Kidney epithelial cell (primary cell): ENCODE results near the gene RBM17. TPM values are rescaled to one million over a fixed set of nuclear protein-coding genes. Genes with fewer than 3 reads are reported as not detected.

Source experiments
- DNase-seq: peaks from one replicate; pipeline ENCODE4 v3.0.0-alpha.2; 2010; ENCODE audit warnings: low read depth
- H3K27me3 ChIP-seq: 2 replicates; pipeline ENCODE4 v1.6.0; 2011; ENCODE audit warnings: low read length; ENCODE audit not compliant: control insufficient read depth, insufficient read depth
- H3K36me3 ChIP-seq: 2 replicates; pipeline ENCODE4 v1.5.1; 2011; ENCODE audit warnings: low read length; ENCODE audit not compliant: control insufficient read depth, insufficient read depth
- H3K4me3 ChIP-seq: 2 replicates; pipeline ENCODE4 v1.5.1; 2011; ENCODE audit warnings: low read depth, mild to moderate bottlenecking, control low read depth, low read length
- total RNA-seq: library from RNA; depleted of rRNA; stranded (reverse); fragments of >200 nt; gene quantifications from 2 replicates; pipeline ENCODE4 v1.2.3, GENCODE V29; 2015
- TF ChIP-seq, protein P1 (sequence below): IDR thresholded peaks from 2 replicates; pipeline ENCODE4 v1.5.1; 2011; ENCODE audit warnings: mild to moderate bottlenecking, moderate library complexity, low read length, control low read depth, inconsistent platforms; ENCODE audit not compliant: insufficient read depth, poor library complexity, severe bottlenecking

The RBM17 gene
- total RNA-seq, 1 donor from 2014 or later = 37.8 TPM

DNA sequence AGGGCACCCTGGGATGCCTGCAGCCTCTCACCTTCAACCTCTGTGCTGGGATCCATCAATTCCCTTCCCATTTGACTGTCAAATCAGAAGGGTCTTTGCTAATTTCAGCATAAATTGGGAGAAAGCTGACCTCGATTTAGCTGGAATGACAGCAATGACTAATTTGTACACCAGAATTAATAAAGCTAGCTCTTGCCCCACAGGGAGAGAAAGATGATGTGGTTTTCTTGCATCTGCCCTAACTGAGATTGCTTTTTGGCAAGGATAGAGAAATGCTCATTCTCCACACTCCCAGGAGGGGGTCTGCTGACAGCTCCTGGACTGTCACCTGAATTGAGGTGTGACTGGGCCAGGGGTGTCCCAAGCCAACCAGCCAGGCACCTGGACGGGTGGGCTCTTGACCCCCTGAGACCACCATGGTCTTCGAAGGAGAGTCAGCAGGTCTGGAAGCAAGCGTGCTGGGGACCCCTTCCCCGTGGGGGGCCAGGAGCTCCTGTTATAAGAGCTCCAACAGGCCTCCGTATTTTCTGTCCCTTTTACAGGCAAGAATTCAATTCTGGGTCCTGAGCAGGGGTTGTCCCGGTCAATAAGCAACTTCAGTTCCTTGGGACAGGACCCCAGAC lies 42.1 kb downstream of the RBM17 start:
- H3K4me3 ChIP-seq = no peak overlapping the region
- H3K36me3 ChIP-seq = no peaks in the 10 kb centered on the region
- TF ChIP-seq, protein P1, sequence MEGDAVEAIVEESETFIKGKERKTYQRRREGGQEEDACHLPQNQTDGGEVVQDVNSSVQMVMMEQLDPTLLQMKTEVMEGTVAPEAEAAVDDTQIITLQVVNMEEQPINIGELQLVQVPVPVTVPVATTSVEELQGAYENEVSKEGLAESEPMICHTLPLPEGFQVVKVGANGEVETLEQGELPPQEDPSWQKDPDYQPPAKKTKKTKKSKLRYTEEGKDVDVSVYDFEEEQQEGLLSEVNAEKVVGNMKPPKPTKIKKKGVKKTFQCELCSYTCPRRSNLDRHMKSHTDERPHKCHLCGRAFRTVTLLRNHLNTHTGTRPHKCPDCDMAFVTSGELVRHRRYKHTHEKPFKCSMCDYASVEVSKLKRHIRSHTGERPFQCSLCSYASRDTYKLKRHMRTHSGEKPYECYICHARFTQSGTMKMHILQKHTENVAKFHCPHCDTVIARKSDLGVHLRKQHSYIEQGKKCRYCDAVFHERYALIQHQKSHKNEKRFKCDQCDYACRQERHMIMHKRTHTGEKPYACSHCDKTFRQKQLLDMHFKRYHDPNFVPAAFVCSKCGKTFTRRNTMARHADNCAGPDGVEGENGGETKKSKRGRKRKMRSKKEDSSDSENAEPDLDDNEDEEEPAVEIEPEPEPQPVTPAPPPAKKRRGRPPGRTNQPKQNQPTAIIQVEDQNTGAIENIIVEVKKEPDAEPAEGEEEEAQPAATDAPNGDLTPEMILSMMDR = no peak
- DNase-seq = no peak
- no peaks in the 10 kb centered on the region for H3K27me3 ChIP-seq

DNA sequence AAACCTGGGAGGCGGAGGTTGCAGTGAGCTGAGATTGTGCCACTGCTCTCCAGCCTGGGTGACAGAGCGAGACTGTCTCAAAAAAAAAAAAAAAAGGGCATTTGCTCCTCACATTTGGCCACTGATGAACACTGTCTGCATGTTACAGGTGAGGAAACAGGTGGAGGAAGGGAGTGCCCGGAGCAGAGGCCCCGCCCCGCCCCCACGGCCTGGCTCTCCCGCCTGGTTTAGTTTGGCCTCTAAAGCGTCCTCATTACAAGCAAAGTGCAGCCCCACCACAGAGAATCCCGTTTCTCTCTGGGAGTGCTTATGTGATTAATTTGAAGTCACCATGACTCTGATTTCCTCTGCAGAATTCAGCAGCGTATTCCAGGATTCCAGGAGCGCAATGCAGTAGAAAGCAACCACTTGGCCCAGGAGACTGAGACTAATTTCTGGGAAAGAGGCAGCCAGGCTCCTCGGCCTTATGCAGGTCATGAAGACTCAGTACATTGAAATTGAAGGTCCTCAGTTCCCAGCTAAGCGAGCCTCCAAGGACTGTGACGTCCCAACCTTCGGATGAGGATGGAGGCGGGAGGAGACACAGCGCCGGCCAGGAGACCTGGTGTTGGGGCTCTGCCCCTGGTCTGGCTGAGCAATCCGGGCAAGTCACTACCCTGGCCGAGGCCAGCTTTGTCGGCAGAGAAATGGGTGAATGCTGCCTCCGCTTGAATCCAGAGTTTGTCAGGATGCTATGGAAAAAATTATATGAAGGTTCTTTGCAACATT lies 44.7 kb downstream of the RBM17 start:
- TF ChIP-seq, protein P1 = no peak
- Histone ChIP-seq H3K36me3 (no peaks in the 10 kb centered on the region), H3K27me3 (no peaks in the 10 kb centered on the region), H3K4me3 (no peak overlapping the region)
- DNase-seq = no peak

DNA sequence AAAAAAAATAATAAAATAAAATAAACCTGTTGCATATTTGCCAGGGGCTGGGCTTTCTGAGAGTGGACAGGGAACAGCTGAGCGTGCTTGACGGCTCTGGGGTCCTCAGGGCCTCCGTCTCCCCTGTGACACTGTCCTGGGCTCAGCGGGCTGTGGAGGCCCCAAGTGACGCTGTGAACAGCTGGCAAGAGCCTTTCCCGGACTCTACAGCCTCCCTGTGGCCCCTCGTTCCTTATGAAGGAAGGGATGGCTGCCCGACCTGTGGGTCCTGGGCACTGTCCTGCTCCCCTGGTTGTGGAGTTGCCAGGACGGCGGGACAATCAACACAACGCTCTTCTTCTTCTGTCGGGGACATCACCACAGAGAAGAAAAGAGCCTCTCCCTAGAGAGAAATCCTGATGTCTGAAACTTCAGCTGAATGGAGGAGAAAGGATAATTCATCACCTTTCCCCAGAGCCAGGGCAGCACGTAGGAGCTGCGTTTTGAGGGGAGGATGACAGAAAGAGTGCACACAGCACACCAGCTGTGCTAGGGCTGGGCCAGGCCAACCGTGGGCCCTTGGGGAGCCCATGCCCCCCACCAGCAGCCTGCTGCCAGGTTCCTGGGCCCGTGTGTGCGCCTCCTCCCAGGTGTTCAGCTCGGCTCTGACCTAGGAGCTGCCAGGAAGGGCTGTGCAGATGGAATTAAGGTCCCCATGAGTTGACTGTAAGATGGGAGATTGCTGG lies 45.4 kb downstream of the RBM17 start:
- no peaks in the 10 kb centered on the region for H3K36me3 ChIP-seq
- H3K27me3 ChIP-seq = no peaks in the 10 kb centered on the region
- no peak overlapping the region for H3K4me3 ChIP-seq
- TF ChIP-seq, protein P1 = no peak
- DNase-seq = no peak

DNA sequence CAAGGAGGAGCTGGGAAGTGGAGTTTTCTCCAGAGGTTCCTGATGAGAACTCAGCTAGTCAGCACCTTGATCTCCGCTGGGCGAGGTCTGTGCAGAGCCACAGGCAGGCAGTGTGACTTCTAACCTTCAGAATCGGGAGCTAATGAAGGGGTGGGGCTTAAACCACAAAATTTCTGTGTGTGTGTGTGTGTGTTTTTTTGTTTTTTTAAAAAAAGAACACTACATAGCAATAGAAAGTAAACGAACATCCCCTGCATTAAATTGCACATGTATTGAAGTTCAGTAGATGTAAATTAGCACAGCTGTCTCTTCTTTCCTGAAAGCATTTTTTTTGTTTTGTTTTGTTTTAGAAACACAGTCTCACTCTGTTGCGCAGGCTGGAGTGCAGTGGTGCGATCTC lies 46.2 kb downstream of the RBM17 start:
- H3K4me3 ChIP-seq = no peak overlapping the region
- TF ChIP-seq, protein P1 = no peak
- no peaks in the 10 kb centered on the region for H3K36me3 ChIP-seq
- no peaks in the 10 kb centered on the region for H3K27me3 ChIP-seq
- no peak for DNase-seq

DNA sequence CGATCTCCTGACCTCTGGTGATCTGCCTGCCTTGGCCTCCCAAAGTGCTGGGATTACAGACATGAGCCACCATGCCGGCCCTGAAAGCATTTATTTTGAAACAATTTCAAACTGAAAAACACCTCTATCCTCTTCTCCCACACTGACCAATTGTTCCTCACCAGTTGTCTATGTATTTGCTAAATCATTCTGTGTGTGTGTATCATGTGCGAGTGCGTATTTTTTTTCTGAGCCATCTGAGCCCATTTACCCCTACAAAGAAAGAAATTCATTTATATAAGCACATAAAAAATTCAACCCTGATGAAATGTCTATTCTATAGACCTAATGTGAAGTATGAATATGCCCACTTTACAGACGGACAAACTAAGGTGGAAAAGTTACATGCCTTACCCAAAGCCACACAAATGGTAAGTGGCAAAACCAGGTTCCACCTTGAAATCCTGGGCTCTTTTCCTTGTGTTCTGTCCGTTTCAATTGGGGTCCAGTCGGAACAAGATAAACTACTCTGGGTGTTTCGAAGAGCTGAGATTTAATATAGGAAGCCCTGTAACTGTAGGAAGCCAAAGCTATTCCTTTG lies 46.8 kb downstream of the RBM17 start:
- TF ChIP-seq, protein P1 = no peak
- DNase-seq = no peak
- H3K36me3 ChIP-seq = no peaks in the 10 kb centered on the region
- H3K4me3 ChIP-seq = no peak overlapping the region
- H3K27me3 ChIP-seq = no peaks in the 10 kb centered on the region
